Measurements from ENCODE around the gene PTP4A1. TPM values are rescaled to one million over a fixed set of nuclear protein-coding genes. Genes with fewer than 3 reads are reported as not detected.

The PTP4A1 gene
- total and polyA plus RNA-seq, 2 of the 4 experiments (the other 2 are of a cell fraction), result 31.2 to 53.1 TPM

DNA sequence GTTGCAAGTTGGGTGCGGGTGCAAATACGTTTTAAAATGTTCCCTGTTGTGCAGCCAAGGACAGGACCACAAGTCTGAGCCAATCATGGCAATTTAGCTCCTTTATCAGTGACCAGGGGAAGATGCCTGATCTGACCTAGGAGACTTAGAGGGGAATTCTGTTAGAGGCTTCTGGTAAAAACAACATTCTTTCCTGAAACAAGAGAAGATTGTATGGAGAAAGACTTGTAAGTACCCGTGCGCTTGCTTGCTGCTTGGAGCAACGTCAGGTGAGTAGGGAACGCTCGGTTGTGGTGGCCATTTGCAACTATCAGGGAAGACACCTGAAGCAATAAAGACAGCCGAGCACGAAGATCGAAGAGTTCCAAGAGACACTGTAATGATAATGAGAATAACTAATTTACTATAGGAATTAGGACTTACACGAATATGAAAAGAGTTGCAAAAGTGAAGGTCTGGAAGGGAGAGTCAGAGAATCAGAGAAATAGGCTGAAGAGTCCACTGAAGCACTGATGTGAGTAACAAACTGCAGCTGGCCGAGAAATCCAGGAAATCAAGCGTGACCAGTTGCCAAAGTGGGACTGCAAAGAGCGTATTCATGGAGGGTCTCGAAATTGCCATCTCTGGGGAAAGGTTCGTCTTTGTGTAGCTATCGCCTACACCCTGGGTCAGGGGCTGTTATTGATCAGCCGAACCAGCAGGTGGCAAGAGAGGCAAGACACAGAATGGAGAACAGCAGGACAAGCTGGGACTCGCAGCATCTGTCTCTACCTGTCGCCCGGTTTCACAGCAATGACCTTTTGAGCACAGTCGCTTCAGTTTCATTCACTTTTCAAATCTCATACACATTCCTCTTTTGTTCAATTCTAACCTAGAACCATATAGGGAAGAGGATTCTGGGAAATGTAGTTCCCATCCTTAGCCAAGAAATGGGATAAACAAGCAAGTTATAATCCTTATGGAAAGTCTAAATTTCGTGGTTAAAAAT is 26.1 kb downstream of the PTP4A1 start:
- Histone ChIP-seq H4K20me1 (ENCODE audit: insufficient read depth, low read length) (no peaks in the 10 kb centered on the region), H2AK9ac (replicated peaks; ENCODE audit: low read depth, low read length, poor library complexity) (no peak overlapping the region), H2AK5ac (ENCODE audit: low read depth, low read length) (no peak overlapping the region), H2BK20ac (ENCODE audit: low read depth, low read length) (peak overlapping the region; percentile 42), H3K27me3 (ENCODE audit: control insufficient read depth, insufficient read depth, low read length) (no peaks in the 10 kb centered on the region), H2BK15ac (ENCODE audit: low read depth, low read length) (peak overlapping the region; percentile 35; the same call in 2 of the 3 replicates), H2BK5ac (ENCODE audit: low read depth, low read length, poor library complexity, severe bottlenecking) (no peak overlapping the region), H3K79me1 (ENCODE audit: low read depth in 1 of 2, low read length in 2 of 2) (no peaks in the 10 kb centered on the region), H3K4me2 (ENCODE audit: low read depth, low read length) (peak overlapping the region; percentile 99), H3K4me1 (ENCODE audit: control insufficient read depth, insufficient read depth, low read length) (no peaks in the 10 kb centered on the region), H3K4me3 (ENCODE audit: insufficient read depth, low read depth, low read length) (peak overlapping the region; percentile 66), H3K9ac (ENCODE audit: low read depth, low read length) (peak overlapping the region; percentile 58; the same call in 1 of the 2 replicates), H3K56ac (ENCODE audit: extremely low read depth, insufficient read depth, low read length) (0 out of 2 replicates have a peak overlapping the region, but pooled peaks have one; percentile 2), H3K9me1 (ENCODE audit: insufficient read depth, low read length) (no peaks in the 10 kb centered on the region), H4K5ac (ENCODE audit: low read depth, low read length) (no peak overlapping the region), H4K8ac (ENCODE audit: low read depth in 2 of 2, low read length in 2 of 2) (peak overlapping the region in 1 of 2 experiments; percentile 72; a peak in 2 of 4 replicates), H3K36me3 (ENCODE audit: control insufficient read depth, insufficient read depth, low read length) (no peaks in the 10 kb centered on the region), H4K91ac (ENCODE audit: insufficient read depth, low read depth, low read length) (no peak overlapping the region), H2BK120ac (ENCODE audit: low read depth, low read length) (peak overlapping the region; percentile 42), H3K27ac (ENCODE audit: insufficient read depth, low read length) (no peak overlapping the region), H3K23ac (ENCODE audit: low read depth, low read length) (peak overlapping the region; percentile 83; the same call in 1 of the 2 replicates), H2AFZ (replicated peaks; ENCODE audit: low read length, poor library complexity) (peak overlapping the region; percentile 92), H3K9me3 (ENCODE audit: control insufficient read depth, insufficient read depth, low read length) (no peaks in the 10 kb centered on the region), H3K18ac (ENCODE audit: low read depth, low read length) (peak overlapping the region; percentile 50; the same call in 1 of the 2 replicates), H3K14ac (replicated peaks; ENCODE audit: low read depth, low read length) (peak overlapping the region; percentile 81), H3K4ac (ENCODE audit: low read depth, low read length) (no peak overlapping the region)
- ATAC-seq (ENCODE audit: low read depth) (peak; percentile 97), DNase-seq (peak; percentile 49)
- intact Hi-C loops (cut with micrococcal nuclease) (loop anchor here (1.0 kb wide), 2 partner anchors 166 to 245 kb away; no protein-coding TSS in a partner anchor), in situ Hi-C loops (cut with MboI; ENCODE audit: low sequenced_read_pairs) (loop anchor here (5.0 kb wide), 1 partner anchor 164 kb away; no protein-coding TSS in a partner anchor), dilution Hi-C loops (cut with HindIII; ENCODE audit: low sequenced_read_pairs, unreplicated experiment) (no loop called here)
- whole genome bisulfite sequencing, 2 experiments (ENCODE audit: extremely low coverage in 2 of 2, insufficient read length in 1 of 2), result 0% methylated on average over 6 of the region's 23 CpGs; no CpG with 5 or more reads in 1 of the 2 experiments
- no TSS peak for BruUV-seq (replicated peaks)
- CTCF ChIA-PET, result interaction anchor here (0.6 to 1.9 kb wide), 26 partner anchors 9 to 874 kb away, joined by 3 to 11 read pairs (median 3); partner anchors contain the start of gene PHF3
- POLR2A ChIA-PET (ENCODE audit: unreplicated experiment), result no interaction called here
- no peak for TF ChIP-seq NFE2L2 (IDR thresholded peaks at IDR 0.05; ENCODE audit: low read depth, low read length)
- TF ChIP-seq, protein P1, sequence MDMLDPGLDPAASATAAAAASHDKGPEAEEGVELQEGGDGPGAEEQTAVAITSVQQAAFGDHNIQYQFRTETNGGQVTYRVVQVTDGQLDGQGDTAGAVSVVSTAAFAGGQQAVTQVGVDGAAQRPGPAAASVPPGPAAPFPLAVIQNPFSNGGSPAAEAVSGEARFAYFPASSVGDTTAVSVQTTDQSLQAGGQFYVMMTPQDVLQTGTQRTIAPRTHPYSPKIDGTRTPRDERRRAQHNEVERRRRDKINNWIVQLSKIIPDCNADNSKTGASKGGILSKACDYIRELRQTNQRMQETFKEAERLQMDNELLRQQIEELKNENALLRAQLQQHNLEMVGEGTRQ (IDR thresholded peaks at IDR 0.05; ENCODE audit: low read depth, low read length), result no peak
- no peak for TF ChIP-seq CEBPB (IDR thresholded peaks at IDR 0.05; ENCODE audit: low read depth, low read length)
- TF ChIP-seq, protein P2, sequence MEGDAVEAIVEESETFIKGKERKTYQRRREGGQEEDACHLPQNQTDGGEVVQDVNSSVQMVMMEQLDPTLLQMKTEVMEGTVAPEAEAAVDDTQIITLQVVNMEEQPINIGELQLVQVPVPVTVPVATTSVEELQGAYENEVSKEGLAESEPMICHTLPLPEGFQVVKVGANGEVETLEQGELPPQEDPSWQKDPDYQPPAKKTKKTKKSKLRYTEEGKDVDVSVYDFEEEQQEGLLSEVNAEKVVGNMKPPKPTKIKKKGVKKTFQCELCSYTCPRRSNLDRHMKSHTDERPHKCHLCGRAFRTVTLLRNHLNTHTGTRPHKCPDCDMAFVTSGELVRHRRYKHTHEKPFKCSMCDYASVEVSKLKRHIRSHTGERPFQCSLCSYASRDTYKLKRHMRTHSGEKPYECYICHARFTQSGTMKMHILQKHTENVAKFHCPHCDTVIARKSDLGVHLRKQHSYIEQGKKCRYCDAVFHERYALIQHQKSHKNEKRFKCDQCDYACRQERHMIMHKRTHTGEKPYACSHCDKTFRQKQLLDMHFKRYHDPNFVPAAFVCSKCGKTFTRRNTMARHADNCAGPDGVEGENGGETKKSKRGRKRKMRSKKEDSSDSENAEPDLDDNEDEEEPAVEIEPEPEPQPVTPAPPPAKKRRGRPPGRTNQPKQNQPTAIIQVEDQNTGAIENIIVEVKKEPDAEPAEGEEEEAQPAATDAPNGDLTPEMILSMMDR (conservative IDR thresholded peaks at IDR 0.05; ENCODE audit: low read depth, low read length), result peak; percentile 77
- TF ChIP-seq CHD1 (IDR thresholded peaks at IDR 0.05; ENCODE audit: low read depth, low read length), result no peak
- peak; percentile 76 for TF ChIP-seq RAD21 (IDR thresholded peaks at IDR 0.05; ENCODE audit: low read length)
- TF ChIP-seq MAZ (IDR thresholded peaks at IDR 0.05; ENCODE audit: borderline replicate concordance, low read depth, low read length), result no peak
- no peak for TF ChIP-seq FOS (IDR thresholded peaks at IDR 0.05; ENCODE audit: low read depth, low read length)
- TF ChIP-seq, protein P3, sequence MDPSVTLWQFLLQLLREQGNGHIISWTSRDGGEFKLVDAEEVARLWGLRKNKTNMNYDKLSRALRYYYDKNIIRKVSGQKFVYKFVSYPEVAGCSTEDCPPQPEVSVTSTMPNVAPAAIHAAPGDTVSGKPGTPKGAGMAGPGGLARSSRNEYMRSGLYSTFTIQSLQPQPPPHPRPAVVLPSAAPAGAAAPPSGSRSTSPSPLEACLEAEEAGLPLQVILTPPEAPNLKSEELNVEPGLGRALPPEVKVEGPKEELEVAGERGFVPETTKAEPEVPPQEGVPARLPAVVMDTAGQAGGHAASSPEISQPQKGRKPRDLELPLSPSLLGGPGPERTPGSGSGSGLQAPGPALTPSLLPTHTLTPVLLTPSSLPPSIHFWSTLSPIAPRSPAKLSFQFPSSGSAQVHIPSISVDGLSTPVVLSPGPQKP (IDR thresholded peaks at IDR 0.05; ENCODE audit: borderline replicate concordance, low read depth, low read length), result no peak
- TF ChIP-seq BHLHE40 (IDR thresholded peaks at IDR 0.05; ENCODE audit: low read depth, low read length), result no peak
- TF ChIP-seq MXI1 (IDR thresholded peaks at IDR 0.05; ENCODE audit: borderline replicate concordance, low read depth, low read length), result no peak
- peak; percentile 65 for TF ChIP-seq SMC3 (IDR thresholded peaks at IDR 0.05; ENCODE audit: low read depth, low read length)
